IMR-90 (cell line): ENCODE data around the gene MAD2L2.

Experiments
- BHLHE40 ChIP-seq: fragments of 150-350 bp; IDR thresholded peaks from 2 replicates; pipeline ENCODE4 v1.6.1; 2016; ENCODE audit warnings: mild to moderate bottlenecking, low read depth, low read length
- CEBPB ChIP-seq: IDR thresholded peaks from 2 replicates; pipeline ENCODE4 v1.6.1; 2012; ENCODE audit warnings: low read depth, low read length, improper control_type of control experiment
- CHD1 ChIP-seq: IDR thresholded peaks from 2 replicates; pipeline ENCODE4 v1.6.1; 2012; ENCODE audit warnings: low read depth, low read length, improper control_type of control experiment
- CTCF ChIP-seq: conservative IDR thresholded peaks from 2 replicates; pipeline ENCODE4 v1.5.1; 2012; ENCODE audit warnings: mild to moderate bottlenecking, low read depth, low read length, improper control_type of control experiment
- MAFK ChIP-seq: IDR thresholded peaks from 2 replicates; pipeline ENCODE4 v1.6.1; 2012; ENCODE audit warnings: low read depth, low read length, improper control_type of control experiment
- MAZ ChIP-seq: IDR thresholded peaks from 2 replicates; pipeline ENCODE4 v1.6.1; 2012; ENCODE audit warnings: low read depth, mild to moderate bottlenecking, low read length, improper control_type of control experiment, moderate library complexity, borderline replicate concordance
- POLR2A ChIP-seq: IDR thresholded peaks from 2 replicates; pipeline ENCODE4 v1.6.1; 2012; ENCODE audit warnings: mild to moderate bottlenecking, low read depth, low read length
- RAD21 ChIP-seq: IDR thresholded peaks from 2 replicates; pipeline ENCODE4 v1.6.1; 2012; ENCODE audit warnings: low read length, improper control_type of control experiment
- RCOR1 ChIP-seq: IDR thresholded peaks from 2 replicates; pipeline ENCODE4 v1.6.1; 2012; ENCODE audit warnings: mild to moderate bottlenecking, low read length, improper control_type of control experiment; ENCODE audit not compliant: insufficient replicate concordance
- RFX5 ChIP-seq: IDR thresholded peaks from 2 replicates; pipeline ENCODE4 v1.8.0; 2012; ENCODE audit warnings: low read depth, mild to moderate bottlenecking, low read length, moderate library complexity
- TF ChIP-seq, protein P1 (sequence below): fragments of 150-350 bp; IDR thresholded peaks from 2 replicates; pipeline ENCODE4 v1.6.1; 2017; ENCODE audit warnings: mild to moderate bottlenecking, antibody characterized with exemption, low read length, low read depth

- TF ChIP-seq CTCF (no peak), MAFK (no peak), RAD21 (no peak), POLR2A (no peak), CEBPB (no peak), BHLHE40 (no peak), RCOR1 (no peak), MAZ (no peak), RFX5 (no peak), CHD1 (no peak)
- TF ChIP-seq, protein P1, sequence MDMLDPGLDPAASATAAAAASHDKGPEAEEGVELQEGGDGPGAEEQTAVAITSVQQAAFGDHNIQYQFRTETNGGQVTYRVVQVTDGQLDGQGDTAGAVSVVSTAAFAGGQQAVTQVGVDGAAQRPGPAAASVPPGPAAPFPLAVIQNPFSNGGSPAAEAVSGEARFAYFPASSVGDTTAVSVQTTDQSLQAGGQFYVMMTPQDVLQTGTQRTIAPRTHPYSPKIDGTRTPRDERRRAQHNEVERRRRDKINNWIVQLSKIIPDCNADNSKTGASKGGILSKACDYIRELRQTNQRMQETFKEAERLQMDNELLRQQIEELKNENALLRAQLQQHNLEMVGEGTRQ: no peak
Observed at GRCh38 chr1:11708554-11709350, 27.8 kb upstream of the MAD2L2 start.
